Measurements from ENCODE around the gene ANKEF1.

DNA sequence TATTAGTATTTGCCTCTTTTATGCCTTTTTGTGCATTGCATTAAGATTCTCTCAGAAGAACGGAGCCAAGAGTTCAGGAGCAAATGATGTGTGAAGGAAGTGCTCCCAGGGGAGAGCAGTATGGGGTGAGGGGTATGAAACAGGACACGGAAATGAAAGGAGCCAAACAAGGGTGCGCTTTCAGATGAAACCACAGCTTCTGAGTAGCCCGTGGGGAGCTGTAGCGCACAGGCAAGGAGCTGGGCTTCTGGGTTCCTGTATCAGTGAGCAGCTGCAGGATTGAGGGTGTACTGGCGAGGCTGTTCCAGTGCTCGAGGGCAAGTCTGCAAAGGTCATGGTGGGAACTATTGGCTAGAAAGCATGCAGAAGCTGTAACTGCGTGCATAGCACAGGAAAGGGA lies 25.4 kb downstream of the ANKEF1 start:
- TF ChIP-seq, protein P1, sequence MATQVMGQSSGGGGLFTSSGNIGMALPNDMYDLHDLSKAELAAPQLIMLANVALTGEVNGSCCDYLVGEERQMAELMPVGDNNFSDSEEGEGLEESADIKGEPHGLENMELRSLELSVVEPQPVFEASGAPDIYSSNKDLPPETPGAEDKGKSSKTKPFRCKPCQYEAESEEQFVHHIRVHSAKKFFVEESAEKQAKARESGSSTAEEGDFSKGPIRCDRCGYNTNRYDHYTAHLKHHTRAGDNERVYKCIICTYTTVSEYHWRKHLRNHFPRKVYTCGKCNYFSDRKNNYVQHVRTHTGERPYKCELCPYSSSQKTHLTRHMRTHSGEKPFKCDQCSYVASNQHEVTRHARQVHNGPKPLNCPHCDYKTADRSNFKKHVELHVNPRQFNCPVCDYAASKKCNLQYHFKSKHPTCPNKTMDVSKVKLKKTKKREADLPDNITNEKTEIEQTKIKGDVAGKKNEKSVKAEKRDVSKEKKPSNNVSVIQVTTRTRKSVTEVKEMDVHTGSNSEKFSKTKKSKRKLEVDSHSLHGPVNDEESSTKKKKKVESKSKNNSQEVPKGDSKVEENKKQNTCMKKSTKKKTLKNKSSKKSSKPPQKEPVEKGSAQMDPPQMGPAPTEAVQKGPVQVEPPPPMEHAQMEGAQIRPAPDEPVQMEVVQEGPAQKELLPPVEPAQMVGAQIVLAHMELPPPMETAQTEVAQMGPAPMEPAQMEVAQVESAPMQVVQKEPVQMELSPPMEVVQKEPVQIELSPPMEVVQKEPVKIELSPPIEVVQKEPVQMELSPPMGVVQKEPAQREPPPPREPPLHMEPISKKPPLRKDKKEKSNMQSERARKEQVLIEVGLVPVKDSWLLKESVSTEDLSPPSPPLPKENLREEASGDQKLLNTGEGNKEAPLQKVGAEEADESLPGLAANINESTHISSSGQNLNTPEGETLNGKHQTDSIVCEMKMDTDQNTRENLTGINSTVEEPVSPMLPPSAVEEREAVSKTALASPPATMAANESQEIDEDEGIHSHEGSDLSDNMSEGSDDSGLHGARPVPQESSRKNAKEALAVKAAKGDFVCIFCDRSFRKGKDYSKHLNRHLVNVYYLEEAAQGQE (IDR thresholded peaks at IDR 0.05; ENCODE audit: insufficient read depth in 1 of 2, low read depth in 2 of 2, low read length in 2 of 2), result no peak
- TF ChIP-seq POLR2AphosphoS5 (IDR thresholded peaks at IDR 0.05; ENCODE audit: low read depth, low read length), result no peak
- no peak for TF ChIP-seq TAF1 (IDR thresholded peaks at IDR 0.05; ENCODE audit: borderline replicate concordance, insufficient read depth, low read length)

Data from PFSK-1 (cell line).